ENCODE data around the gene SOX6.

Gene SOX6

GRCh38 chr11:15987046-15987445 lies 369.3 kb downstream of the SOX6 start:
- TF ChIP-seq, protein P1, sequence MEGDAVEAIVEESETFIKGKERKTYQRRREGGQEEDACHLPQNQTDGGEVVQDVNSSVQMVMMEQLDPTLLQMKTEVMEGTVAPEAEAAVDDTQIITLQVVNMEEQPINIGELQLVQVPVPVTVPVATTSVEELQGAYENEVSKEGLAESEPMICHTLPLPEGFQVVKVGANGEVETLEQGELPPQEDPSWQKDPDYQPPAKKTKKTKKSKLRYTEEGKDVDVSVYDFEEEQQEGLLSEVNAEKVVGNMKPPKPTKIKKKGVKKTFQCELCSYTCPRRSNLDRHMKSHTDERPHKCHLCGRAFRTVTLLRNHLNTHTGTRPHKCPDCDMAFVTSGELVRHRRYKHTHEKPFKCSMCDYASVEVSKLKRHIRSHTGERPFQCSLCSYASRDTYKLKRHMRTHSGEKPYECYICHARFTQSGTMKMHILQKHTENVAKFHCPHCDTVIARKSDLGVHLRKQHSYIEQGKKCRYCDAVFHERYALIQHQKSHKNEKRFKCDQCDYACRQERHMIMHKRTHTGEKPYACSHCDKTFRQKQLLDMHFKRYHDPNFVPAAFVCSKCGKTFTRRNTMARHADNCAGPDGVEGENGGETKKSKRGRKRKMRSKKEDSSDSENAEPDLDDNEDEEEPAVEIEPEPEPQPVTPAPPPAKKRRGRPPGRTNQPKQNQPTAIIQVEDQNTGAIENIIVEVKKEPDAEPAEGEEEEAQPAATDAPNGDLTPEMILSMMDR (conservative IDR thresholded peaks at IDR 0.05; ENCODE audit: low read depth, low read length): no peak
- Histone ChIP-seq H3K4me3 (IDR thresholded peaks at IDR 0.05; ENCODE audit: insufficient read depth, low read depth, low read length) (no peak overlapping the region), H3K4me2 (no peak overlapping the region), H3K36me3 (ENCODE audit: insufficient read depth) (no peaks in the 10 kb centered on the region), H4K20me1 (ENCODE audit: insufficient read depth) (no peaks in the 10 kb centered on the region), H2AFZ (ENCODE audit: low read depth) (no peak overlapping the region), H3K79me2 (ENCODE audit: insufficient read depth, low read depth) (no peaks in the 10 kb centered on the region), H3K9ac (no peak overlapping the region), H3K27ac (no peak overlapping the region), H3K4me1 (ENCODE audit: low read depth, poor library complexity, severe bottlenecking) (no peaks in the 10 kb centered on the region), H3K27me3 (ENCODE audit: insufficient read depth, low read depth) (no peaks in the 10 kb centered on the region)

- H2AFZ ChIP-seq (ENCODE audit: low read depth): no peak overlapping the region
- H3K27me3 ChIP-seq (ENCODE audit: insufficient read depth, low read depth): no peaks in the 10 kb centered on the region
- H3K36me3 ChIP-seq (ENCODE audit: insufficient read depth): no peaks in the 10 kb centered on the region
- H3K27ac ChIP-seq: no peak overlapping the region
- TF ChIP-seq, protein P1 (conservative IDR thresholded peaks at IDR 0.05; ENCODE audit: low read depth, low read length): no peak
- H3K4me1 ChIP-seq (ENCODE audit: low read depth, poor library complexity, severe bottlenecking): no peaks in the 10 kb centered on the region
- H3K4me3 ChIP-seq (IDR thresholded peaks at IDR 0.05; ENCODE audit: insufficient read depth, low read depth, low read length): no peak overlapping the region
- H3K9ac ChIP-seq: no peak overlapping the region
- no peak overlapping the region for H3K4me2 ChIP-seq
- H3K79me2 ChIP-seq (ENCODE audit: insufficient read depth, low read depth): no peaks in the 10 kb centered on the region
- H4K20me1 ChIP-seq (ENCODE audit: insufficient read depth): no peaks in the 10 kb centered on the region
Observed at GRCh38 chr11:15985860-15986139, 370.5 kb downstream of the SOX6 start.

DNA sequence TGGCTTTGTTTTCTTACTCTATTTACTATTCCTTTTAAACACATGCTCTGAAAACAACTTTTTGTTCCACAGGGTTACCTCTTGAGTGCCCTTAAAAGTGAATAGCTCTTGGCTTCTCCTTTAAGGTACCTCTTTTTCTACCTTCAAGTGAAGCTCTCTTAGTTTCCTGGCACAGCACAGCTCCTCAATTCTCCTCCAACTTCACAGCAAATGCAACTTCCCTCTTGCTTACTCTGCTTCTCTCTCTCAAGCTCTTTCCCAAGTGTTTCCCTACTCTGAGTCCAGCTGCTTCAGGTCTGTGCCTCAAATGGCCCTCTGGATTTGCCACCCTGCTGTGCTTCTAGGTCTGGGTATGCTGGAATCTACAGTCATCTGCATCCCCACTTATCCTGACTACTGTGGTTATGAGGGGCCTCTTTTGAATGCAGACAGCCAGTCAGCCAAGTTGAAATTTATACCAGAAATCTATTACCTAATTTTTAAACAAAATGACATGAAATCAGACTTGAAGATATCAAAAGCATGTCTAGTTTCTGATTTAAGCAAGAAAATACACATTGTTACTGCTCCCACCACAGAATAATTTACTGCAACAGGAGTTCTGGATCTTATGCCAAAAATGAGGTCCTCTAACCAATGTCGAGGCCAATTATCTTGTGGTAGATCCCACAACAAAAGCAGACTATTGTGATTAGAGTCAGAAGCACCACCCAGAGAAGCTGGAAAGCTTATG lies 371.1 kb downstream of the SOX6 start:
- no peaks in the 10 kb centered on the region for H3K36me3 ChIP-seq (ENCODE audit: insufficient read depth)
- H3K4me1 ChIP-seq (ENCODE audit: low read depth, poor library complexity, severe bottlenecking): no peaks in the 10 kb centered on the region
- H3K4me2 ChIP-seq: no peak overlapping the region
- H4K20me1 ChIP-seq (ENCODE audit: insufficient read depth): no peaks in the 10 kb centered on the region
- no peaks in the 10 kb centered on the region for H3K79me2 ChIP-seq (ENCODE audit: insufficient read depth, low read depth)
- no peak overlapping the region for H2AFZ ChIP-seq (ENCODE audit: low read depth)
- no peak overlapping the region for H3K9ac ChIP-seq
- no peak overlapping the region for H3K27ac ChIP-seq
- no peaks in the 10 kb centered on the region for H3K27me3 ChIP-seq (ENCODE audit: insufficient read depth, low read depth)
- H3K4me3 ChIP-seq (IDR thresholded peaks at IDR 0.05; ENCODE audit: insufficient read depth, low read depth, low read length): no peak overlapping the region
- TF ChIP-seq, protein P1 (conservative IDR thresholded peaks at IDR 0.05; ENCODE audit: low read depth, low read length): no peak

DNA sequence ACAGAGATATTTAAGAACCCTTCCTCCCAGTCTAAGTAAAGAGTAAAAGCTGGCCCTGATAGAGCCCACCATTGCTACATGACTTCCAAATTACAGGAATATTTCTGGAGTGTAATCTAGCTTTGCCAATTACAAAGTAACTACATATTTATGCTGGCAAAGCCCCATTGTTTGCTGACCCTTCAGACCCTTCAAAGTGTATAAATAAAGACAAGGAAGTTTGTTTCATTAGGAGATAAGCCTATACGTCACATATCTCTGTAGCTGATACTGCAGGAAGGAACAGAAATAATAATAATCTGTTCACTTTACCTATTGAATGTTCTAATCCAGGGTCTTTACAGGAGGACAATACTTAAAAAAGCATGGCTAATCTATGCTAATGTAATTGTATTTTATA lies 375.1 kb downstream of the SOX6 start:
- Histone ChIP-seq H4K20me1 (ENCODE audit: insufficient read depth) (no peaks in the 10 kb centered on the region), H3K9ac (no peak overlapping the region), H3K36me3 (ENCODE audit: insufficient read depth) (no peaks in the 10 kb centered on the region), H2AFZ (ENCODE audit: low read depth) (no peak overlapping the region), H3K4me3 (IDR thresholded peaks at IDR 0.05; ENCODE audit: insufficient read depth, low read depth, low read length) (no peak overlapping the region), H3K4me2 (no peak overlapping the region), H3K27me3 (ENCODE audit: insufficient read depth, low read depth) (no peaks in the 10 kb centered on the region), H3K27ac (no peak overlapping the region), H3K4me1 (ENCODE audit: low read depth, poor library complexity, severe bottlenecking) (no peaks in the 10 kb centered on the region), H3K79me2 (ENCODE audit: insufficient read depth, low read depth) (no peaks in the 10 kb centered on the region)
- TF ChIP-seq, protein P1 (conservative IDR thresholded peaks at IDR 0.05; ENCODE audit: low read depth, low read length): no peak
